Skeletal muscle satellite cell (primary cell): ENCODE data around the gene STK24.
A peak's percentile ranks its signal among the peaks of the same experiment; 100 is the strongest.

ENCODE experiments used
- H3K27me3 ChIP-seq: 2 replicates; pipeline ENCODE4 v1.7.0; 2013; ENCODE audit warnings: low read length; ENCODE audit not compliant: control insufficient read depth, insufficient read depth
- H3K36me3 ChIP-seq: 2 replicates; pipeline ENCODE4 v1.7.0; 2013; ENCODE audit warnings: mild to moderate bottlenecking, control low read depth, low read length; ENCODE audit not compliant: insufficient read depth
- H3K4me1 ChIP-seq: 2 replicates; pipeline ENCODE4 v1.7.0; 2013; ENCODE audit warnings: low read length; ENCODE audit not compliant: control insufficient read depth, insufficient read depth
- H3K4me2 ChIP-seq: 2 replicates; pipeline ENCODE4 v1.7.0; 2013; ENCODE audit warnings: mild to moderate bottlenecking, low read length
- H3K4me3 ChIP-seq: 2 replicates; pipeline ENCODE4 v1.7.0; 2013; ENCODE audit warnings: low read length
- H3K9ac ChIP-seq: 2 replicates; pipeline ENCODE4 v1.7.0; 2013; ENCODE audit warnings: mild to moderate bottlenecking, low read depth, low read length, moderate library complexity
- H3K9me3 ChIP-seq: replicated peaks from 2 replicates; pipeline ENCODE4 v1.7.0; 2013; ENCODE audit warnings: mild to moderate bottlenecking, control low read depth, low read length

The STK24 gene

DNA sequence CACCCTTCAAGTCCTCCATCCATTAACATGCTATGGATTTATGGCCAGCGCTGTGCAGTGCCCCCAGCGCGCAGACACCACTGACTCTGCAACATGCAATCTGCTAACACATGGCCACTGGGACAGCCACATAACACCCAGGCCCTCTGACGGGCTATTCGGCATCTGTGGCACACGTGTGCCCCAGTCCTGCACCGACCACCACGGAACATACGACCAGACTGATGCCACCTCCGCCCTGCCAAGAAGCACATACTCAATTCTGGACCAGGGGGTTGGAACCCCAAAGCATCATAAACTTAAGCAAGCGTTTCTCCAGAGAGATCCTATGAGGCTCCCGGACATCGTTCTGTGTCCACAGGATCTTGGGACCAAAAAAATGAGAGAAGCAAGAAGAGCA lies 9.8 kb downstream of the STK24 start:
- H3K9ac ChIP-seq = no peak overlapping the region
- no peaks in the 10 kb centered on the region for H3K9me3 ChIP-seq
- no peaks in the 10 kb centered on the region for H3K27me3 ChIP-seq
- no peak overlapping the region for H3K4me2 ChIP-seq
- peaks cover 34% of the 10 kb centered on the region for H3K4me1 ChIP-seq
- H3K36me3 ChIP-seq = no peaks in the 10 kb centered on the region
- no peak overlapping the region for H3K4me3 ChIP-seq

DNA sequence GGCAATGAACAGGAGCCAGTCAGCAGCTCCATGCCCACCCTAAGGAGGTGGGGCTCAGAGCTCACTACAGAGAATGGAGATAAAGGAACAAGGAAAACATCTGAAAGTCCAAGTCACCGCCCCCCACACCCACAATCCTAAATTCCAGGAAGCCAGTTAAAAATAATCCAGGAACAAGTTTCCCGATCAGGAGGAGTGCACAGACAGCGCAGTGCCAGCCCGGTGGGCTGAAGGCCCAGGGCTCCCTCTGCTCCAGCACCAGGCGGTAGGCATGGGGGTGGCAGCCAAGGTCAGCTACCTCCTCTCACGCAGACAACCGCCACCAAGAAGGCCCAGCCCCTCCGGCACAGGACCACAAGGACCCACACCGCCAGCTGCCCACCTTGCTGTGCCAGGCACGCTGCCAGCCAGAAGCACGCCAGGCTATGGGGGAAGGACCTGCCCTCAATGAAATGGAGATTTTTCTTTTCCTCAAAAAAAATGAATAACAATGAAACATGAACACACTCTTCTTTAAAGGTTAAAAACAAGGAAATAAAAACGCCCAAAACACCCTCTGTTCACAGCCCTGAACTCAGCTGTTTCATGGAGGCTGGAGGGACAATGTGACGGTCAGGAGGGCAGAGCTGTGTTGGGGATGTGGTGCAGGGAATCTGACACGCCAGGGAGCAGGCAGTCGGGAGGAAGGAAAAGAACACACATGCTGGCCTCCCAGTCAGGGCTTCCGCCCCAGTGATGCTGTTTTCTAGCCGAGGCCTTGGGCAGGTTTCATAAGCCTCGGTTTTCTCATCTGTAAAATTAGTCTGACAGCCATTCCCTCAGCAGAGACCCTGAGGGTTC lies 11.0 kb downstream of the STK24 start:
- H3K4me2 ChIP-seq = peak overlapping the region; percentile 63
- no peak overlapping the region for H3K4me3 ChIP-seq
- H3K27me3 ChIP-seq = no peaks in the 10 kb centered on the region
- peak overlapping the region; percentile 0 for H3K9ac ChIP-seq
- H3K4me1 ChIP-seq = peaks cover 22% of the 10 kb centered on the region
- H3K9me3 ChIP-seq = no peaks in the 10 kb centered on the region
- H3K36me3 ChIP-seq = no peaks in the 10 kb centered on the region

DNA sequence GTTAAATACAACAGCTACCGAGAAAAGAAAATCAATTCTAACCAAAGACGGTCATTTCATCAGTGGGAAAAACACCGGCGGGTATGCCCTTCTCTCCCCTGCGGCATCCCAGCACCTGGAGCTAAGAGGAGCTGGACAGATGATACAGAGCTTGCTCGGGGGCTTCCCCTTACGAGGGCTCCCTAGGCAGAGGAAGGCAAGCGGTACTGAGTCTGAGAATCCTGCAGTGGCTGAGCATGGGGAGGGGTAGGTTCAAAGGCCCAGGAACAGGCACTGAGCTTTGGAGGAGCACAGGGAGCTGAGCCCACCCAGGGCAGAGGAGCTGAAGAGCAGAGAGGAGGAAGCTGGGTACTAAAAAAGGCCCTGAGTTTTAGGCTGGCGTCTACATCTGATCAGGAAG lies 12.7 kb downstream of the STK24 start:
- Histone ChIP-seq H3K4me2 (no peak overlapping the region), H3K9ac (no peak overlapping the region), H3K27me3 (no peaks in the 10 kb centered on the region), H3K4me1 (peaks cover 15% of the 10 kb centered on the region), H3K36me3 (no peaks in the 10 kb centered on the region), H3K9me3 (no peaks in the 10 kb centered on the region), H3K4me3 (no peak overlapping the region)

DNA sequence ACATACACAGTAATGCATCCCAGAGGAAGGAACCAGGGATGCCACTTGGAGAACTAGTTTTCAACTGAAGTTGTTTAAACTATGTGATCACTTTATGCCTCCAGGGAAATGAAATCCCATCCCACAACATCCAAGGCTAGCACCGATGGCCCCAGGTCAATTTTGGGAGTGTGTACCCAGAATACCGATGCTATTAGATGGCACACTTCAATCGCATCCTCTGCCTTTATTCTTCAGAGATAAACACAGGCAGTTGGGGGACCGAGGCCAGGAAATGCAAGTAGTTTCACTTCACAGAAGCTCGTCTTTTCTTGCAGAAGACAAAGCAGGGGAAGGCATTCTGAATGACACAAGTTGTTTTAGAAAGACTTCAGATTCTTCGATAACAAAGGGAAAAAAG lies 13.8 kb downstream of the STK24 start:
- peaks cover 20% of the 10 kb centered on the region for H3K4me1 ChIP-seq
- no peak overlapping the region for H3K9ac ChIP-seq
- H3K36me3 ChIP-seq = no peaks in the 10 kb centered on the region
- no peak overlapping the region for H3K4me2 ChIP-seq
- H3K27me3 ChIP-seq = no peaks in the 10 kb centered on the region
- no peak overlapping the region for H3K4me3 ChIP-seq
- H3K9me3 ChIP-seq = no peaks in the 10 kb centered on the region

DNA sequence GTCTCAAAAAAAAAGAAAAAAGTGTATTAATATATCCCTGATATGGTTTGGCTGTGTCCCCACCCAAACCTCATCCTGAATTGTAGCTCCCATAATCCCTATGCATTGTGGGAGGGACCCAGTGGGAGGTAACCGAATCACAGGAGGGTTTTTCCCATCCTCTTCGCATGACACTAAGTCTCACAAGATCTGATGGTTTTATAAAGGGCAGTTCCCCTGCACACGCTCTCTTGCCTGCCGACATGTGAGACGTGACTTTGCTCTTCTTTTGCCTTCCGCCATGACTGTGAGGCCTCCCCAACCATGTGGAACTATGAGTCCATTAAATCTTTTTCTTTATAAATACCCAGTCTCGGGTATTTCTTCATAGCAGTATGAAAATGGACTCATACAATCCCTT lies 17.7 kb downstream of the STK24 start:
- no peaks in the 10 kb centered on the region for H3K27me3 ChIP-seq
- H3K4me3 ChIP-seq = no peak overlapping the region
- peaks cover 20% of the 10 kb centered on the region for H3K4me1 ChIP-seq
- H3K36me3 ChIP-seq = no peaks in the 10 kb centered on the region
- no peak overlapping the region for H3K4me2 ChIP-seq
- no peaks in the 10 kb centered on the region for H3K9me3 ChIP-seq
- H3K9ac ChIP-seq = no peak overlapping the region

DNA sequence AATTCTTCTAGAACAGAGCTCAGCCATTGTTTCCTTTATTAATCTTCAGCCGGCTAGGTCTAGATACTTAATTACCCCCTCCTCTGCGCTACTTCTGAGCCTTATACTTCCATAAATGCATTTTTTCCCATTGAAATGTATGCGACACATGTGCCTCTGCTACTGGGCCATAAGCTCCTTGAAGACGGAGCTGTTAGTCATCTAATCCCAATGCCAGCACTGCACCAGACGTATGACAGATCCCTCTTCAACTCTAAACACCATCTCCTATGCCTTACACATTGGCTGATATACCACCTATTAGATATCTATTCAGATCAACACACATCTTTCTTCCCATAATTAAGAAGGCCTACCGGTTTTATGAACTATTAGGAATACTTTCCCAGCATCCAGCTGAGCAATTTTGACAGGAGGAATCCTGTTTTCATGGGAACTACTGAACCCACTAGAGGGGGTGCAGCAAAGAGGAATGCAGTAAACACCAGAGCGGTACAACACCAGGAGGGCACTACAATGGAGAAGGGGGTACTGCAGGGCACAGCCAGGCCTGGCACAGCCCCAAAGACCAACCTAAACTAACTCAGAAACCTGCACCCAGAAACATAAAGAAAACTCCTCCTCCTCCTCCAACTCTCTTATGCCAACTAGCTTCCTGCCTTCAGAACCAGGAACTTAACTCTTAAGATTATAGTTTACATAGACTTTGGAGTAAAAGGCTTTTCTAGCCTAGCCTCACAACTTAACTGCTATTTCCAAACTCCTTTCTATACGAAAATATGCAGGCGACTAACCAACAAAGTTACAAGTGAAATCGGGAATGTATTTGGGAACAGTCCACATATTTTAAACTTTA lies 18.7 kb downstream of the STK24 start:
- Histone ChIP-seq H3K36me3 (no peaks in the 10 kb centered on the region), H3K4me3 (no peak overlapping the region), H3K9me3 (no peaks in the 10 kb centered on the region), H3K9ac (no peak overlapping the region), H3K4me1 (peaks cover 20% of the 10 kb centered on the region), H3K27me3 (no peaks in the 10 kb centered on the region), H3K4me2 (no peak overlapping the region)

DNA sequence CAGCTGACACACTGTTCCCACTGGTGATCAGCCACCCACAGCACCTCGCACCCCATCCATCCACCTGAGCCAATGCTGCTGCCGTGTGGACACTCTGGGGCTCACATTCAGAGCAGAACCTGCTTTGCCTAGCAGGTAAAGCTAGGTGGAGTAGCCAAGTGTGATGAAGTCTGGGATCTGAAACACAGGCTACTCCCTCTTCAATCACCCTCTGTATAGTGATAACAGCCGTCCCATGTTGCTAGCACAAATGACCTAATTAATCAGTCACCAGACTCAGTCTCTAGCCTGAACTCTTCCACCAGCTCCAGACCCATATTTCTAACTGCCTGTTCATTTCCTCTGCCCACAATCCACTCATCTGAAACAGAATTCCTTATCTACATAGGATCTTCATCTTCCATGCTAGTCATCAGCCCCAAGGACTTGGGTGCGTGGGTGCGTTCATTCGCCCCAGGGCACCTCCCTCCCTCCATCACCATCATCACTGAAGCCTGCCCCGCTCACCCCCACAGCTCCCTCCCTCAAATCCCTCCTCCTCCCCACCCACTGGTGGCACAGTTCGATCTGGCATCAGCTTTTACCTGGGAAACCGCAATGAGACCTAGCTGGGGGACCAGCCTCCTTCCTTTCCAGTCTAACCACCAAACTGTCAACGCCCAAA lies 19.8 kb downstream of the STK24 start:
- H3K9me3 ChIP-seq = no peaks in the 10 kb centered on the region
- no peak overlapping the region for H3K4me2 ChIP-seq
- H3K4me3 ChIP-seq = no peak overlapping the region
- H3K27me3 ChIP-seq = no peaks in the 10 kb centered on the region
- H3K4me1 ChIP-seq = peaks cover 20% of the 10 kb centered on the region
- H3K36me3 ChIP-seq = no peaks in the 10 kb centered on the region
- H3K9ac ChIP-seq = no peak overlapping the region

DNA sequence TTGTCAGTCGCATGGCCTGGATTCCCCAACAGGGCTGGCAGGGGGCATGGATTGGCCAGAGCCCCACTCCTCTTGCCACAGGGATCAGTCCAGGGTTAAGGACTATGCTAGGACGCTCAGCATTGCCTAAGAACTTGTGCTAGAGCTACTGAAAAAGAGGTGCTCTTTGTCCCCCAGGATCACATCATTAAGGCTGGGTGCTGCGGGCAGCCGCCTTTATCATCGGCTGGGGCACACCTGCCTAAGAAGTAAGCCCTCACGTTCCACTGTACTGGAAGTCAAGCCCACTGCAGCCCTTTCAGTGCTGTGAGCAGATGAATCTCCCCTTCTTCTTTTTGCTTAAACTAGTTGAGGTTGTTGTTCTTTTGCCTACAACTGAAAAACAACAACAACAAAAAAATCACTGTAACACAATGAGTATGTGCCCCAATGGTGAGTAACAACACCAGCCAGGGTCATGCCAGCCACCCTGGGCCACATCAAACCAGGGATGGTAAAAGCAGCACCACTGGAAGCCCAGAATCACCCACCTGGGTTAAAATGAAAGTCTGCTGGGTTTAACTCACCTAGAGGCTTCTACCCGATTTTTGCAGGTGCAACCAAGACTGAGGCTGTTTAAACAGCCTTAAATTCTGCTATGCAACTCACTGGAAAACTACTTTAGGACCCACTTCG lies 20.6 kb downstream of the STK24 start:
- H3K36me3 ChIP-seq = peaks cover 6% of the 10 kb centered on the region
- no peaks in the 10 kb centered on the region for H3K9me3 ChIP-seq
- peaks cover 20% of the 10 kb centered on the region for H3K4me1 ChIP-seq
- H3K9ac ChIP-seq = no peak overlapping the region
- no peak overlapping the region for H3K4me2 ChIP-seq
- no peak overlapping the region for H3K4me3 ChIP-seq
- no peaks in the 10 kb centered on the region for H3K27me3 ChIP-seq

DNA sequence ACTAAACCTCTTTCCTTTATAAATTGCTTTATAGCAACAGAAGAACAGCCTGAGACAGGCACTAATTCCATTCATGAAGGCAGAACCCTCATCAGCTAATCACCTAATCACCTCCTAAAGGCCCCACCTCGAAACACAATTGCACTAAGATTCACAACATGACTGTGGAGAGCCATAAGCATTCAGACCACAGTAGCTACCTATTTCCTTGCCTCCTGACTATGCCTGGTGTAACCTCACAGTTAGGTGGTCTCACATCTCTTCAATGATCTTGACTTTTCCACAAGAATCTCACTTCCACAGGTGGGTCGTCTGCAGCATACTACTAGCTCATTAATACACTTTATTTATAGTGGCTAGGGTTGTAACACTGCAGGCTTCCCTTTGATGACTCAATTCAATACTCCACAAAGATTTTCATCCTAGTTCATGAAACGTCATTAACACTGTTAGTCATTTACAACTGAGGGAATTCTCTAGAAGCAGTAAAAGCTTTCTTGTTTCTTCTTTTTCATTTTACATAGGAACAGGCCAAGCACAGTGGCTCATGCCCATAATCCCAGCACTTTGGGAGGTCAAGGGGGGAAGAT lies 27.1 kb downstream of the STK24 start:
- Histone ChIP-seq H3K36me3 (peaks cover 23% of the 10 kb centered on the region), H3K4me1 (peaks cover 18% of the 10 kb centered on the region), H3K4me3 (no peak overlapping the region), H3K4me2 (no peak overlapping the region), H3K9me3 (peaks cover 13% of the 10 kb centered on the region), H3K9ac (no peak overlapping the region), H3K27me3 (no peaks in the 10 kb centered on the region)

DNA sequence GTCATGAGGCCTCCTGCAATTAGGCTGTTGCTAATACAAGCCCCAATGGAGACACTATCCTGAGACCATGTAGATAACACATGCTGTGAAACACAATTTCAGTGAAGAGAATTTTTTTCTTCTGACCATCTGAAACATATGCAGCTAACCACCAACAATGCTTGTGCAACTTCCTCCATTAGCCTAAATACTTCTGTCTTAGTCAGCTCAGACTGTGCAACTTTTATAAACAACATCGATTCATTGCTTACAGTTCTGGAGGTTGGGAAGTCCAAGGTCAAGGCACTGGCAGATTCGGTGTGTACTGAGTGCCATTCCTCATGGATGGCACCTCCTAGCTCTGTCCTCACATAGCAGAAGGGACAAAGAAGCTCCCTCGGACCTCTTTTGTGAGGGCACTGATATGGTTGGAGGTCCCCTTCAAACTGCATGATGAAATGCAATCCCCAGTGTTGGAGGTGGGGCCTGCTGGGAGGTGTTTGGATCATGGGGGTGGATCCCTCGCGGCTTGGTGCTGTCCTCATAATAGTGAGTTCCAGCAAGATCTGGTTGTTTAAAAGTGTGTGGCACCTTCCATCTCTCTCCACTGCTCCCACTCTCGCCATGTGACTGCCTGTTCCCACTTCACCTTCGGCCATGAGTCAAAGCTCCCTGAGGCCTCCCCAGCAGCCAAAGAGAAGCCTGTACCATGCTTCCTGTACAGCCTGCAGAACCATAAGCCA lies 27.7 kb downstream of the STK24 start:
- Histone ChIP-seq H3K36me3 (peaks cover 23% of the 10 kb centered on the region), H3K4me2 (no peak overlapping the region), H3K9ac (no peak overlapping the region), H3K9me3 (peaks cover 13% of the 10 kb centered on the region), H3K4me1 (peaks cover 18% of the 10 kb centered on the region), H3K4me3 (no peak overlapping the region), H3K27me3 (no peaks in the 10 kb centered on the region)
